PC-3 (cell line): ENCODE data around the gene AARS2. TPM values are rescaled to one million over a fixed set of nuclear protein-coding genes. Genes with fewer than 3 reads are reported as not detected.

Experiments used
- ATAC-seq: fragments of 200-7000 bp; cut with Tn5 transposase; 2 replicates; pipeline ENCODE4 v1.9.1; 2020; ENCODE audit warnings: mild to moderate bottlenecking, moderate library complexity
- BruUV-seq: library from RNA; stranded (reverse); fragments of 400-500 nt; replicated peaks from 2 replicates; lab custom pipeline; 2021; lab: Mats Ljungman, UMichigan
- CTCF ChIA-PET: fragments of 300-600 bp; sonication (Branson Sonifier 250); formaldehyde crosslinking; loops from one replicate; lab custom pipeline; 2022; ENCODE audit warnings: antibody characterized with exemption; lab: Charles Lee
- POLR2A ChIA-PET: fragments of 300-600 bp; sonication (Branson Sonifier 250); formaldehyde crosslinking; loops from one replicate; lab custom pipeline; 2022; ENCODE audit warnings: antibody characterized with exemption; ENCODE audit not compliant: unreplicated experiment; lab: Charles Lee
- DNase-seq: peaks from one replicate; pipeline ENCODE4 v3.0.0-alpha.2; 2015
- H2AFZ ChIP-seq: fragments of 300-600 bp; sonication (generic); 2 replicates; pipeline ENCODE4 v1.6.0; 2016; ENCODE audit warnings: antibody characterized with exemption, low read length
- H3F3A ChIP-seq: fragments of 300-600 bp; sonication (generic); one replicate; pipeline ENCODE4 v1.6.0; 2017; ENCODE audit warnings: antibody characterized with exemption, low read length, control low read depth, mild to moderate bottlenecking; ENCODE audit not compliant: unreplicated experiment
- H3K27ac ChIP-seq: fragments of 300-600 bp; sonication (generic); 2 replicates; pipeline ENCODE4 v1.5.1; 2016; ENCODE audit warnings: mild to moderate bottlenecking, low read length
- H3K27me3 ChIP-seq: fragments of 300-600 bp; sonication (generic); 2 replicates; pipeline ENCODE4 v1.6.1; 2016; ENCODE audit warnings: low read length, mixed read lengths
- H3K36me3 ChIP-seq: fragments of 300-600 bp; sonication (generic); 2 replicates; pipeline ENCODE4 v1.6.1; 2016; ENCODE audit warnings: low read depth, mixed run types, low read length, mixed read lengths
- H3K4me1 ChIP-seq: fragments of 300-600 bp; sonication (generic); 2 replicates; pipeline ENCODE4 v1.5.1; 2016; ENCODE audit warnings: low read length; ENCODE audit not compliant: insufficient read depth
- H3K4me2 ChIP-seq: fragments of 300-600 bp; sonication (generic); 2 replicates; pipeline ENCODE4 v1.6.0; 2016; ENCODE audit warnings: low read length
- H3K4me3 ChIP-seq: fragments of 300-600 bp; sonication (generic); 2 replicates; pipeline ENCODE4 v1.5.1; 2016; ENCODE audit warnings: mild to moderate bottlenecking, low read length, mixed read lengths
- H3K79me2 ChIP-seq: fragments of 300-600 bp; sonication (generic); 2 replicates; pipeline ENCODE4 v1.6.1; 2017; ENCODE audit warnings: low read length, mixed read lengths
- H3K9ac ChIP-seq: fragments of 300-600 bp; sonication (generic); 2 replicates; pipeline ENCODE4 v1.6.0; 2016; ENCODE audit warnings: mild to moderate bottlenecking, low read length
- H3K9me2 ChIP-seq: fragments of 300-600 bp; sonication (generic); replicated peaks from 2 replicates; pipeline ENCODE4 v1.6.1; 2016; ENCODE audit warnings: mixed run types, low read length, mixed read lengths
- H3K9me3 ChIP-seq: fragments of 300-600 bp; sonication (generic); 2 replicates; pipeline ENCODE4 v1.6.1; 2016; ENCODE audit warnings: low read length, mixed read lengths
- H4K20me1 ChIP-seq: fragments of 300-600 bp; sonication (generic); 2 replicates; pipeline ENCODE4 v1.6.1; 2016; ENCODE audit warnings: low read length, mixed read lengths
- CTCF ChIP-seq: fragments of 300-600 bp; sonication (generic); conservative IDR thresholded peaks from 2 replicates; pipeline ENCODE4 v1.5.1; 2017; ENCODE audit warnings: antibody characterized with exemption, low read depth, mild to moderate bottlenecking, low read length
- EZH2 ChIP-seq: fragments of 300-600 bp; sonication (generic); IDR thresholded peaks from one replicate; pipeline ENCODE4 v1.6.1; 2017; ENCODE audit warnings: antibody characterized with exemption, mild to moderate bottlenecking, low read length; ENCODE audit not compliant: unreplicated experiment
- EZH2phosphoT487 ChIP-seq: fragments of 300-600 bp; sonication (generic); IDR thresholded peaks from 2 replicates; pipeline ENCODE4 v1.6.1; 2018; ENCODE audit warnings: mild to moderate bottlenecking, antibody characterized with exemption, low read length, borderline replicate concordance
- intact Hi-C: fragments of 100-400 bp; cut with micrococcal nuclease; formaldehyde crosslinking; loops from 2 replicates; pipeline ENCODE4 v1.9.0; 2023
- total RNA-seq: library from RNA; depleted of rRNA; stranded (reverse); fragments of >200 nt; gene quantifications from 2 replicates; pipeline ENCODE4 v1.2.3, GENCODE V29; 2014

The AARS2 gene
- total RNA-seq, 1 experiment from 2014 or later: 26.2 TPM

- H3K27me3 ChIP-seq: peaks cover 29% of the 10 kb centered on the region
- H3K9me3 ChIP-seq: no peaks in the 10 kb centered on the region
- H3K4me1 ChIP-seq: no peaks in the 10 kb centered on the region
- ChIA-PET POLR2A (interaction anchor here (0.6 kb wide), 1 partner anchor 140 kb away, joined by 3 read pairs; no protein-coding TSS in a partner anchor), CTCF (interaction anchor here (0.6 kb wide), 1 partner anchor 60 kb away, joined by 3 read pairs; no protein-coding TSS in a partner anchor)
- intact Hi-C loops: no loop called here
- peak overlapping the region; percentile 50; the same call in 1 of the 2 replicates for H3K4me3 ChIP-seq
- peak; percentile 58 for ATAC-seq
- no peaks in the 10 kb centered on the region for H3K79me2 ChIP-seq
- peak; percentile 16 for DNase-seq
- no peak overlapping the region for H3K9ac ChIP-seq
- no peaks in the 10 kb centered on the region for H4K20me1 ChIP-seq
- H3K36me3 ChIP-seq: peaks cover 9% of the 10 kb centered on the region; the same call in 1 of the 2 replicates
- no TSS peak for BruUV-seq
- H2AFZ ChIP-seq: no peak overlapping the region
- H3F3A ChIP-seq: no peaks in the 10 kb centered on the region
- no peak overlapping the region for H3K27ac ChIP-seq
- TF ChIP-seq EZH2phosphoT487 (peak; percentile 36; the same call in 1 of the 2 replicates), CTCF (no peak), EZH2 (peak; percentile 52)
- peak overlapping the region; percentile 73 for H3K4me2 ChIP-seq
- no peaks in the 10 kb centered on the region for H3K9me2 ChIP-seq
These were observed 15.8 kb downstream of the AARS2 start for GRCh38 chr6:44297063-44298038.

- H3K79me2 ChIP-seq: no peaks in the 10 kb centered on the region
- H3K36me3 ChIP-seq: no peaks in the 10 kb centered on the region
- no peak overlapping the region for H2AFZ ChIP-seq
- no peaks in the 10 kb centered on the region for H3K4me1 ChIP-seq
- no peak overlapping the region for H3K9ac ChIP-seq
- DNase-seq (no peak), ATAC-seq (no peak)
- H3K9me2 ChIP-seq: no peaks in the 10 kb centered on the region
- H3K9me3 ChIP-seq: no peaks in the 10 kb centered on the region
- intact Hi-C loops: no loop called here
- no peak overlapping the region for H3K4me2 ChIP-seq
- peaks cover 48% of the 10 kb centered on the region for H3K27me3 ChIP-seq
- no TSS peak for BruUV-seq
- CTCF ChIA-PET: no interaction called here
- H3F3A ChIP-seq: no peaks in the 10 kb centered on the region
- POLR2A ChIA-PET: no interaction called here
- TF ChIP-seq EZH2 (no peak), EZH2phosphoT487 (no peak), CTCF (no peak)
- no peaks in the 10 kb centered on the region for H4K20me1 ChIP-seq
- no peak overlapping the region for H3K27ac ChIP-seq
- no peak overlapping the region for H3K4me3 ChIP-seq
These were observed 18.0 kb downstream of the AARS2 start for GRCh38 chr6:44294832-44295791.
